ENCODE data around the gene EYA2.

The EYA2 gene

GRCh38 chr20:46973766-46974165 lies 79.1 kb downstream of the EYA2 start:
- no peak for DNase-seq (ENCODE audit: extremely low read depth, low read depth)
- no peak for TF ChIP-seq CTCF (IDR thresholded peaks at IDR 0.05; ENCODE audit: low read depth, low read length)

DNA sequence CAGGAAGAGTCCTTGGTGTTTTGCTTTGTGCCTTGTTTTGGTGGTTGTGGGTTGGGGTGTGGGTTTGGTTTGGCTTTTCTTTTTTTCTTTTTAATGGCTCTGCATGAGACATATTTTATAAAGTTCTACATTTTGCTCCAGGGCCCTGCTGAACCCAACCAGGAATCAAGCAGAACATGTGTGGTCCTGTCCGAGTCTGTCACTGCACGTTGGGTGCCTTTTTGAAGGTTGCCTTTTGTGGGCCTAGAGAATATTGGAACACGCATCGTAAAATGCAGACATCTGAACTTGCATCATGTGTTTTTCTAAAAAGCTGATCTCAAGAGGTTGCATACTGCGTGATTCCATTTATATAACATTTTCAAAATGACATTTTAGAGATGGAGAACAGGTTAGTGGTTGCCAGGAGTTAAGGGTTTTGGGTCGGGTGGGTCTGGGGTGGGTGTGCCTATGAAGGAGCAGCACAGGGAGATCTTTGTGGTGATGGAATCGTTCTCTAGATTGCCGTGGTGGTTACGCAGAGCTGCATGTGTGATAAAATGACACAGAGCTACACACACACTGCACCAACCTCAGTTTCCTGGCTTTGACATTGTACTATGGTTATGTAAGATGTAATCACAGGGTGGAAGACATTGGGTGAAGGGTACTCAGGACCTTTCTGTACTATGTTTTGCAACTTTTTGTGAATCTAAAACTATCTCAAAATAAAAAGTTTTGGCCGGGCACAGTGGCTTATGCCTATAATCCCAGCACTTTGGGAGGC lies 80.2 kb downstream of the EYA2 start:
- DNase-seq (ENCODE audit: extremely low read depth, low read depth): no peak
- no peak for TF ChIP-seq CTCF (IDR thresholded peaks at IDR 0.05; ENCODE audit: low read depth, low read length)

DNA sequence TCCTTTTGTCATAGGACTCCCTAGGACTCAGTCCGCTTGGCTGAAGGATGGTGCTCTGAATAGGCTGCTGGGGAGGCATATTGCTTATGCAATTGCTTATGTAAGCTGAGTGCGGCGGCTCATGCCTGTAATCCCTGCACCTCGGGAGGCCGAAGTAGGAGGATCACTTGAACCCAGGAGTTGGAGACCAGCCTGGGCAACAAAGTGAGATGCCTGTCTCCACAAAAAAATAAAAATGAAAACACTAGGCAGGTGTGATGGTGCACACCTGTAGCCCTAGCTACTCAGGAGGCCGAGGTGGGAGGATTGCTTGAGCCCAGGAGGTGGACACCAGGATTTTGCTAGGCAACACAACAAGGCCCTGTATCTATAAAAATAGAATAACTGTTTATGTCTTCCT lies 81.3 kb downstream of the EYA2 start:
- DNase-seq (ENCODE audit: extremely low read depth, low read depth): no peak
- no peak for TF ChIP-seq CTCF (IDR thresholded peaks at IDR 0.05; ENCODE audit: low read depth, low read length)

DNA sequence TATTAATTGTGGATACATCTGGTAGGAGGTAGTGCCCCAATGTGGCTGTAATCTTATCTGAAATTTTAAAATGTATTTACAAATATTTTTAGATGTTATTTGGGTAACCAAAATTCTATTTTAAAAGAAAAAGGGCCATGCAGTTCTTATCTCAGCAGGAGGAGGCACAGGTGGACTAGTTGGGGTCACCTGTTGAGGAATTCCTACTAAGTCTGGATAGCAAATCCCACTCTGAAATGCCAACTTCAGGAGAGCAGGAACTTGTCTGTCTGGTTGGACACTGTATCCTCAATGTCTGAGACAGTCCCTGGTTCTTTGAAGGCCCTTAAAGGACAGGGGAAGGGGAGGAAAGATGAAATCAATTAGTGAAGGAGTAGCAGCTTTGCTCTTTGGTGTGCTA lies 82.6 kb downstream of the EYA2 start:
- DNase-seq (ENCODE audit: extremely low read depth, low read depth): no peak
- no peak for TF ChIP-seq CTCF (IDR thresholded peaks at IDR 0.05; ENCODE audit: low read depth, low read length)

DNA sequence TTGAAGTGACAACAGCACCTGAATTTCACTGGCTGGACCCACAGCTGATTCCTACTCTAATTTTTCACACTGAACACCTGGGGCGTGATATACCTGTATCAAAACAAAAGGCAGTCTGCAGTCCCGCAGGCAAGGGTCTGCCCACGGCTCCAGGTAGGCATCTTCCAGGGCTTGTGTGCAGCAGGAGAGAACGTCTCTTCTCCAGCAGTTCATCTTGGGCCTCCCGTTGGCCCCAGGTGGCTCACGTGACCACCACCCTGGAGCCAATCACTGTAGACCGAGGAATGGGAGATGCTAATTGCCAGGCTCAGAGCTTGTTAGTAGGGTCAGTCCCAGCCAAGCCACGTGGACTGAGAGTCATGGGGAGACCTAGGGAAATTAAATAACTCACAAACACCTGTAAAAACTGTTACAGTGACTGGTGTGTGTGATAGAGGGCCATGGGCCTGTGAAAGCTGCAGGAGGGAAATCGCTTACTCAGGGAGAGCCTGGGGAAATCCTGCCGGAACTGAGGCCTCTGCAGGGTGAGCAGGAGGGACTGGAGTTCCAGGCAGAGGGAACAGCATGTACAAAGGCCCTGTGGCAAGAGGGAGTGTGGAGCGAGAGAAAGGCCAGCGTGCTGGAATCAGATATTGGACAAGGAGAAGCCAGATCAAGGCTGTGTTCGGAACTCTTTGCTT lies 83.4 kb downstream of the EYA2 start:
- no peak for DNase-seq (ENCODE audit: extremely low read depth, low read depth)
- no peak for TF ChIP-seq CTCF (IDR thresholded peaks at IDR 0.05; ENCODE audit: low read depth, low read length)

- no peak for TF ChIP-seq CTCF (IDR thresholded peaks at IDR 0.05; ENCODE audit: low read depth, low read length)
- no peak for DNase-seq (ENCODE audit: extremely low read depth, low read depth)
These were observed 84.4 kb downstream of the EYA2 start for GRCh38 chr20:46978951-46979491.

DNA sequence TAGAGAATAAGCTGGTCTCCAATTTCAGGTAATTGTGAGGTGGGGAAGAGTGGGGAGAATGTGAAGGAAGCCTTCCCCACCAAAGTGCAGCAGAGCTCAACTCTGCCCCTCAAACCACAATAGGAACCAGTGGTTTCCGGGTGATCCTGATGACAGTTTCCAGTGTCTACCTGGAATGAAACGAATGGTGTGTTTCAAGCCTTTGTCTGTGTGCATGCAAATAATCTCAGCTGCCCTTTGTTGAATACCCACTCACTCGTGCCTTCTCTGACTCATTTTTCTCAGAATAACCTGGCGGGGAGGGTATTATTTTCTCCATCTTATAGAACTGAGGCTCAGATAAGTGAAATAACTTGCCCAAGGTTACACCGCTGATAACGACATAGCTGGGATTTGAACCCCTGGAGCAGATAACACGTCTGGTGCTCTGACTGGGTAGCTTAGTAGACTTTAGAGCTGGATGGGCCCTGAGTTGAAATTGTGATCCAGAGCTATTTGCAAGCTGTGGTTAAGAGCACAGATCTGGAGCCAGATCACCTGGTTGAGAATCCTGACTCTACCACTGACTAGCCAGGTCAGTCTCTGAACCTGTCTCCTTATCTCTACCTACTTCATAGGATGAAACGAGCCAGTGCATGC lies 85.1 kb downstream of the EYA2 start:
- no peak for TF ChIP-seq CTCF (IDR thresholded peaks at IDR 0.05; ENCODE audit: low read depth, low read length)
- no peak for DNase-seq (ENCODE audit: extremely low read depth, low read depth)

Measured in AG09319 (cell line).